CD1c-positive myeloid dendritic cell (primary cell): ENCODE results near the gene LAMA3.

Experiments
- DNase-seq: peaks from one replicate; pipeline ENCODE4 v3.0.0-alpha.2; 2016; ENCODE audit errors: extremely low spot score

Gene LAMA3

GRCh38 chr18:23876921-23877320 lies 187.7 kb downstream of the LAMA3 start:
- no peak for DNase-seq

GRCh38 chr18:23877371-23877770 lies 188.1 kb downstream of the LAMA3 start:
- DNase-seq: no peak

GRCh38 chr18:23878336-23878900 lies 189.2 kb downstream of the LAMA3 start:
- no peak for DNase-seq

- DNase-seq: no peak
Measured at GRCh38 chr18:23879126-23879525, 189.9 kb downstream of the LAMA3 start.

- DNase-seq: no peak
Measured at GRCh38 chr18:23879544-23879943, 190.3 kb downstream of the LAMA3 start.

- no peak for DNase-seq
Measured at GRCh38 chr18:23879966-23880565, 190.8 kb downstream of the LAMA3 start.

GRCh38 chr18:23880931-23881617 lies 191.8 kb downstream of the LAMA3 start:
- DNase-seq: no peak

- DNase-seq: no peak
Measured at GRCh38 chr18:23881778-23882177, 192.5 kb downstream of the LAMA3 start.

- no peak for DNase-seq
Measured at GRCh38 chr18:23882616-23883276, 193.5 kb downstream of the LAMA3 start.

GRCh38 chr18:23883277-23883790 lies 194.1 kb downstream of the LAMA3 start:
- no peak for DNase-seq

- no peak for DNase-seq
Measured at GRCh38 chr18:23884681-23885375, 195.6 kb downstream of the LAMA3 start.

- DNase-seq: peak; percentile 4
Measured at GRCh38 chr18:23885750-23886149, 196.5 kb downstream of the LAMA3 start.

- DNase-seq: no peak
Measured at GRCh38 chr18:23887035-23887434, 197.8 kb downstream of the LAMA3 start.

GRCh38 chr18:23887493-23887892 lies 198.2 kb downstream of the LAMA3 start:
- DNase-seq: no peak

GRCh38 chr18:23888881-23889280 lies 199.6 kb downstream of the LAMA3 start:
- no peak for DNase-seq

GRCh38 chr18:23889907-23890306 lies 200.7 kb downstream of the LAMA3 start:
- no peak for DNase-seq

GRCh38 chr18:23890589-23890988 lies 201.3 kb downstream of the LAMA3 start:
- no peak for DNase-seq

GRCh38 chr18:23893653-23894052 lies 204.4 kb downstream of the LAMA3 start:
- DNase-seq: no peak

- no peak for DNase-seq
Measured at GRCh38 chr18:23894661-23895175, 205.5 kb downstream of the LAMA3 start.

- DNase-seq: no peak
Measured at GRCh38 chr18:23897291-23897690, 208.0 kb downstream of the LAMA3 start.

GRCh38 chr18:23897733-23898132 lies 208.5 kb downstream of the LAMA3 start:
- no peak for DNase-seq

- no peak for DNase-seq
Measured at GRCh38 chr18:23900994-23901393, 211.7 kb downstream of the LAMA3 start.
